Measurements from ENCODE around the gene GNAS.

GRCh38 chr20:58847463-58847862, 5.1 kb upstream of the GNAS start:
- TF ChIP-seq CTCF (IDR thresholded peaks at IDR 0.05) (no peak), POLR2A (IDR thresholded peaks at IDR 0.05) (no peak)

Measured in right lobe of liver (tissue), 4 donors.